ENCODE results near the gene S100A11.

Gene S100A11

GRCh38 chr1:152078831-152079441 is 42.1 kb upstream of the S100A11 start:
- no peak overlapping the region for H3K27ac ChIP-seq (ENCODE audit: low read length, poor library complexity, severe bottlenecking)
- H3K4me3 ChIP-seq (ENCODE audit: insufficient read depth in 1 of 2, low read depth in 1 of 2, low read length in 2 of 2): no peak overlapping the region
- H3K9me3 ChIP-seq (ENCODE audit: control insufficient read depth, low read length): no peaks in the 10 kb centered on the region
- no peak overlapping the region for H2AFZ ChIP-seq (ENCODE audit: low read depth, low read length)
- no peak overlapping the region for H4K8ac ChIP-seq (ENCODE audit: low read length)
- no peak overlapping the region for H3K18ac ChIP-seq (ENCODE audit: low read depth in 1 of 2, low read length in 2 of 2)
- no peaks in the 10 kb centered on the region for H3K36me3 ChIP-seq (ENCODE audit: control insufficient read depth in 1 of 2, insufficient read depth in 2 of 2, low read depth in 1 of 2, low read length in 2 of 2)
- H2BK12ac ChIP-seq (ENCODE audit: low read length in 2 of 2): no peak overlapping the region
- H3K23ac ChIP-seq (ENCODE audit: low read length in 2 of 2): no peak overlapping the region
- H3K4me2 ChIP-seq (ENCODE audit: low read length, poor library complexity, severe bottlenecking): no peak overlapping the region
- no peak overlapping the region for H4K91ac ChIP-seq (ENCODE audit: low read length)
- no peak overlapping the region for H3K4ac ChIP-seq (ENCODE audit: low read depth in 1 of 2, low read length in 2 of 2)
- no peak overlapping the region for H2AK5ac ChIP-seq (ENCODE audit: low read length, severe bottlenecking)
- no peak overlapping the region for H2BK15ac ChIP-seq (ENCODE audit: low read depth, poor library complexity, severe bottlenecking)
- H2BK120ac ChIP-seq (ENCODE audit: low read depth, low read length): no peak overlapping the region
- peaks cover 0 to 10% of the 10 kb centered on the region in 2 experiments for H3K27me3 ChIP-seq (ENCODE audit: control insufficient read depth in 1 of 2, insufficient read depth in 1 of 2, low read length in 2 of 2)
- WGBS: 79% methylated on average over 24 of the region's 24 CpGs
- no peak overlapping the region for H3K14ac ChIP-seq (ENCODE audit: low read length in 2 of 2)
- no peak for DNase-seq
- H2BK5ac ChIP-seq (ENCODE audit: low read depth, low read length, poor library complexity, severe bottlenecking): no peak overlapping the region
- H3K79me1 ChIP-seq (replicated peaks; ENCODE audit: low read length, poor library complexity, severe bottlenecking): no peaks in the 10 kb centered on the region
- H3K9ac ChIP-seq (ENCODE audit: low read length): no peak overlapping the region
- no peaks in the 10 kb centered on the region for H3K4me1 ChIP-seq (ENCODE audit: control insufficient read depth, insufficient read depth, low read depth, low read length)

DNA sequence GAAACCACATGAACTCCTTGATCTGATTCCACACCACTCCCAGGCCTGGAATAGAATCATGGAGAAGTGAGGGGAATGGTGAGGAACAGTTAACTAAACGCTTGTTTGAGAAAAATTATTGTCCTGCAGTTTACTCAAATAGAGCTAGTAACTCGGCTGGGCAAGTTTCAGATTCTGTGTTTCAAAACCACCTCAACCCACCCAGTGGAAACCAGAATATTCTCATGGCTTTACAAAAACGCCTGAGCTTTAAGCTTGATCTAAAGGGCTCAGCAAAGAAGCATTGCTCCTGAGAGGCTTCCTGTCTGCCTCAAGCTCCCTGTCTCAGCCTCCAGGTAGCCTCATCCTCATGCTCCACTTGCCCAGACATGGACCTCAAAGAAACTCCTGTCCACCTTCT is 35.5 kb upstream of the S100A11 start:
- Histone ChIP-seq H3K4me2 (ENCODE audit: low read length, poor library complexity, severe bottlenecking) (no peak overlapping the region), H3K14ac (ENCODE audit: low read length in 2 of 2) (no peak overlapping the region), H2AFZ (ENCODE audit: low read depth, low read length) (no peak overlapping the region), H3K4ac (ENCODE audit: low read depth in 1 of 2, low read length in 2 of 2) (no peak overlapping the region), H3K18ac (ENCODE audit: low read depth in 1 of 2, low read length in 2 of 2) (no peak overlapping the region), H2BK15ac (ENCODE audit: low read depth, poor library complexity, severe bottlenecking) (no peak overlapping the region), H2BK5ac (ENCODE audit: low read depth, low read length, poor library complexity, severe bottlenecking) (no peak overlapping the region), H4K8ac (ENCODE audit: low read length) (no peak overlapping the region), H3K27ac (ENCODE audit: low read length, poor library complexity, severe bottlenecking) (no peak overlapping the region), H2BK120ac (ENCODE audit: low read depth, low read length) (no peak overlapping the region), H3K4me3 (ENCODE audit: insufficient read depth in 1 of 2, low read depth in 1 of 2, low read length in 2 of 2) (no peak overlapping the region), H3K27me3 (ENCODE audit: control insufficient read depth in 1 of 2, insufficient read depth in 1 of 2, low read length in 2 of 2) (peaks cover 11 to 59% of the 10 kb centered on the region in 2 experiments), H3K36me3 (ENCODE audit: control insufficient read depth in 1 of 2, insufficient read depth in 2 of 2, low read depth in 1 of 2, low read length in 2 of 2) (no peaks in the 10 kb centered on the region), H2BK12ac (ENCODE audit: low read length in 2 of 2) (no peak overlapping the region), H4K91ac (ENCODE audit: low read length) (no peak overlapping the region), H3K9ac (ENCODE audit: low read length) (no peak overlapping the region), H3K4me1 (ENCODE audit: control insufficient read depth, insufficient read depth, low read depth, low read length) (no peaks in the 10 kb centered on the region), H3K23ac (ENCODE audit: low read length in 2 of 2) (no peak overlapping the region), H3K79me1 (replicated peaks; ENCODE audit: low read length, poor library complexity, severe bottlenecking) (no peaks in the 10 kb centered on the region), H3K9me3 (ENCODE audit: control insufficient read depth, low read length) (no peaks in the 10 kb centered on the region), H2AK5ac (ENCODE audit: low read length, severe bottlenecking) (no peak overlapping the region)
- 54% methylated on average over 3 of the region's 3 CpGs for WGBS
- DNase-seq: no peak

- Histone ChIP-seq H2BK15ac (ENCODE audit: low read depth, poor library complexity, severe bottlenecking) (no peak overlapping the region), H2BK120ac (ENCODE audit: low read depth, low read length) (no peak overlapping the region), H4K91ac (ENCODE audit: low read length) (no peak overlapping the region), H3K14ac (ENCODE audit: low read length in 2 of 2) (no peak overlapping the region), H3K23ac (ENCODE audit: low read length in 2 of 2) (peak overlapping the region in 1 of 2 experiments; percentile 14), H3K9ac (ENCODE audit: low read length) (no peak overlapping the region), H4K8ac (ENCODE audit: low read length) (no peak overlapping the region), H3K4me3 (ENCODE audit: insufficient read depth in 1 of 2, low read depth in 1 of 2, low read length in 2 of 2) (no peak overlapping the region), H2BK5ac (ENCODE audit: low read depth, low read length, poor library complexity, severe bottlenecking) (no peak overlapping the region), H2AK5ac (ENCODE audit: low read length, severe bottlenecking) (no peak overlapping the region), H3K27ac (ENCODE audit: low read length, poor library complexity, severe bottlenecking) (no peak overlapping the region), H3K9me3 (ENCODE audit: control insufficient read depth, low read length) (no peaks in the 10 kb centered on the region), H3K4me2 (ENCODE audit: low read length, poor library complexity, severe bottlenecking) (no peak overlapping the region), H3K79me1 (replicated peaks; ENCODE audit: low read length, poor library complexity, severe bottlenecking) (no peaks in the 10 kb centered on the region), H3K36me3 (ENCODE audit: control insufficient read depth in 1 of 2, insufficient read depth in 2 of 2, low read depth in 1 of 2, low read length in 2 of 2) (no peaks in the 10 kb centered on the region), H3K4me1 (ENCODE audit: control insufficient read depth, insufficient read depth, low read depth, low read length) (no peaks in the 10 kb centered on the region), H2AFZ (ENCODE audit: low read depth, low read length) (no peak overlapping the region), H3K27me3 (ENCODE audit: control insufficient read depth in 1 of 2, insufficient read depth in 1 of 2, low read length in 2 of 2) (peaks cover 15 to 63% of the 10 kb centered on the region in 2 experiments), H3K4ac (ENCODE audit: low read depth in 1 of 2, low read length in 2 of 2) (no peak overlapping the region), H3K18ac (ENCODE audit: low read depth in 1 of 2, low read length in 2 of 2) (no peak overlapping the region), H2BK12ac (ENCODE audit: low read length in 2 of 2) (no peak overlapping the region)
- WGBS: 61% methylated on average over 3 of the region's 3 CpGs
- DNase-seq: no peak
Measured at GRCh38 chr1:152071123-152071522, 34.3 kb upstream of the S100A11 start.

- Histone ChIP-seq H3K4me1 (ENCODE audit: control insufficient read depth, insufficient read depth, low read depth, low read length) (no peaks in the 10 kb centered on the region), H3K23ac (ENCODE audit: low read length in 2 of 2) (no peak overlapping the region), H3K27me3 (ENCODE audit: control insufficient read depth in 1 of 2, insufficient read depth in 1 of 2, low read length in 2 of 2) (peaks cover 10 to 56% of the 10 kb centered on the region in 2 experiments), H2AFZ (ENCODE audit: low read depth, low read length) (no peak overlapping the region), H2BK15ac (ENCODE audit: low read depth, poor library complexity, severe bottlenecking) (no peak overlapping the region), H3K9me3 (ENCODE audit: control insufficient read depth, low read length) (no peaks in the 10 kb centered on the region), H3K14ac (ENCODE audit: low read length in 2 of 2) (no peak overlapping the region), H2BK120ac (ENCODE audit: low read depth, low read length) (no peak overlapping the region), H3K4ac (ENCODE audit: low read depth in 1 of 2, low read length in 2 of 2) (no peak overlapping the region), H3K18ac (ENCODE audit: low read depth in 1 of 2, low read length in 2 of 2) (no peak overlapping the region), H4K8ac (ENCODE audit: low read length) (no peak overlapping the region), H3K9ac (ENCODE audit: low read length) (no peak overlapping the region), H3K4me2 (ENCODE audit: low read length, poor library complexity, severe bottlenecking) (no peak overlapping the region), H2BK5ac (ENCODE audit: low read depth, low read length, poor library complexity, severe bottlenecking) (no peak overlapping the region), H3K36me3 (ENCODE audit: control insufficient read depth in 1 of 2, insufficient read depth in 2 of 2, low read depth in 1 of 2, low read length in 2 of 2) (no peaks in the 10 kb centered on the region), H4K91ac (ENCODE audit: low read length) (no peak overlapping the region), H3K27ac (ENCODE audit: low read length, poor library complexity, severe bottlenecking) (no peak overlapping the region), H2BK12ac (ENCODE audit: low read length in 2 of 2) (no peak overlapping the region), H2AK5ac (ENCODE audit: low read length, severe bottlenecking) (no peak overlapping the region), H3K79me1 (replicated peaks; ENCODE audit: low read length, poor library complexity, severe bottlenecking) (no peaks in the 10 kb centered on the region), H3K4me3 (ENCODE audit: insufficient read depth in 1 of 2, low read depth in 1 of 2, low read length in 2 of 2) (no peak overlapping the region)
- WGBS: no CpG with 5 or more reads among the region's 1 CpG
- no peak for DNase-seq
Measured at GRCh38 chr1:152067929-152068328, 31.1 kb upstream of the S100A11 start.

All from mesenchymal stem cell (in vitro differentiated cells and primary cell).